Upper lobe of left lung (tissue), 4 donors: ENCODE data around the gene TBATA.

Experiments used
- CTCF ChIP-seq, 6 experiments: fragments of 450-650 bp in 4 of 6; fragments of 200-600 bp in 2 of 6; sonication (generic) in 2 of 6; IDR thresholded peaks; one replicate each; pipeline ENCODE4 v1.5.1; 2016 to 2019; ENCODE audit warnings: antibody characterized with exemption in 6 of 6
- POLR2A ChIP-seq, 4 donors: fragments of 450-650 bp; IDR thresholded peaks; one replicate each; pipeline ENCODE4 v1.5.1; 2016 to 2017; ENCODE audit warnings: antibody characterized with exemption in 4 of 4, mild to moderate bottlenecking in 2 of 4
- POLR2AphosphoS5 ChIP-seq, 2 donors: sonication (generic); formaldehyde crosslinking; IDR thresholded peaks; one replicate each; pipeline ENCODE4 v1.5.1; 2017; ENCODE audit warnings: antibody characterized with exemption in 2 of 2

- TF ChIP-seq CTCF (IDR thresholded peaks at IDR 0.05) (no peak), POLR2A (IDR thresholded peaks at IDR 0.05) (no peak), POLR2AphosphoS5 (IDR thresholded peaks at IDR 0.05) (no peak)
Observed at GRCh38 chr10:70791386-70792039, 6.3 kb upstream of the TBATA start.
